Testis (tissue), 3 donors: ENCODE results near the gene G6PC2. TPM values are rescaled to one million over a fixed set of nuclear protein-coding genes. Genes with fewer than 3 reads are reported as not detected.

Experiments used
- DNase-seq: peaks from one replicate; pipeline ENCODE4 v3.0.0-alpha.2; 2019
- H3K27ac ChIP-seq, 2 donors: fragments of 200-600 bp; sonication (generic); one replicate each; pipeline ENCODE4 v1.5.1; 2019
- H3K27me3 ChIP-seq: fragments of 200-600 bp; sonication (generic); one replicate; pipeline ENCODE4 v1.5.1; 2019
- H3K36me3 ChIP-seq: fragments of 200-600 bp; sonication (generic); one replicate; pipeline ENCODE4 v1.5.1; 2017; ENCODE audit warnings: low read depth; ENCODE audit errors: missing control alignments
- H3K4me1 ChIP-seq: fragments of 200-600 bp; sonication (generic); one replicate; pipeline ENCODE4 v1.5.1; 2019
- H3K4me3 ChIP-seq, 2 donors: fragments of 200-600 bp; sonication (generic); one replicate each; pipeline ENCODE4 v1.5.1; 2017 to 2019
- H3K9me3 ChIP-seq: fragments of 200-600 bp; sonication (generic); one replicate; pipeline ENCODE4 v1.5.1; 2017
- POLR2A ChIP-seq: fragments of 450-650 bp; IDR thresholded peaks from one replicate; pipeline ENCODE4 v1.6.1; 2017; ENCODE audit warnings: antibody characterized with exemption, mild to moderate bottlenecking, moderate library complexity
- WGBS, 2 donors: methylation state at CpG; one replicate each; pipeline ENCODE4 v1.1.5; 2018; 5-methylcytosine and 5-hydroxymethylcytosine counted together
- intact Hi-C: fragments of 100-400 bp; cut with DNase I; formaldehyde crosslinking; loops from one replicate; pipeline ENCODE4 v1.15.1; 2023; ENCODE audit warnings: low total_unique reads
- polyA plus RNA-seq: library from polyadenylated mRNA; stranded (reverse); fragments of 350-450 nt; fragmentation: Illumina TruSeq; extraction: RNeasy Lipid Tissue Mini Kit (QIAGEN cat#74804); gene quantifications from one replicate; pipeline ENCODE4 v1.2.3, GENCODE V29; 2014; ENCODE audit warnings: low read depth, low replicate concordance; ENCODE audit not compliant: insufficient read depth
- total RNA-seq, 2 donors: library from RNA; depleted of rRNA; stranded (reverse); fragments of >200 nt; gene quantifications; one replicate each; pipeline ENCODE4 v1.2.3, GENCODE V29; 2016
- TF ChIP-seq, protein P1 (sequence below), 3 experiments: fragments of 450-650 bp in 2 of 3; fragments of 200-600 bp in 1 of 3; sonication (generic) in 1 of 3; IDR thresholded peaks; one replicate each; pipeline ENCODE4 v1.5.1; 2016 to 2019; ENCODE audit warnings: antibody characterized with exemption in 3 of 3, mild to moderate bottlenecking in 2 of 3, moderate library complexity in 1 of 3

The G6PC2 gene
- total and polyA plus RNA-seq, 3 donors from 2014 or later: 1.1 to 2.5 (median 2.4) TPM

DNA sequence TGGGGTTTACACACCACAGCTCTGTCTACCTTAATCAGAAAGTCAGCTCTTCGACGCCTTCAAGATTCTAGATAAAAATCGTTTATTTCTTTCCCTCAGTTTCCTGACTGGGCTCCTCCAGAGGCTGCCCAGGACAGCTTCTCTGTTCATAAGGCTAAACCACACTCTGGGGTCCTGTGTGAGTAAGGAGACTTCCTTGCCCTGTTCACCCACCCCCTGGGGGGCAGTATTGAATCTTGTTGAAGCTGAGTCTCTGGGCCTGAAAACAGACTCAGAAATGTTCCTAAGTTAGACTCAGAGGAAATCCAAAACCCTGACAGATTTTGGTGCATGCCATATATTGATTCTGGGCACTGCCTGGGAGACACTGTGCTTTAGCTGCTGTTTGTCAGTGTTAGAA is 43.0 kb downstream of the G6PC2 start:
- Histone ChIP-seq H3K4me3 (no peak overlapping the region), H3K36me3 (no peaks in the 10 kb centered on the region), H3K27me3 (no peaks in the 10 kb centered on the region), H3K9me3 (no peaks in the 10 kb centered on the region), H3K27ac (no peak overlapping the region), H3K4me1 (no peaks in the 10 kb centered on the region)
- intact Hi-C loops: no loop called here
- no peak for DNase-seq
- 84 to 92% methylated on average over 3 of the region's 3 CpGs for WGBS, 2 donors
- TF ChIP-seq POLR2A: no peak

DNA sequence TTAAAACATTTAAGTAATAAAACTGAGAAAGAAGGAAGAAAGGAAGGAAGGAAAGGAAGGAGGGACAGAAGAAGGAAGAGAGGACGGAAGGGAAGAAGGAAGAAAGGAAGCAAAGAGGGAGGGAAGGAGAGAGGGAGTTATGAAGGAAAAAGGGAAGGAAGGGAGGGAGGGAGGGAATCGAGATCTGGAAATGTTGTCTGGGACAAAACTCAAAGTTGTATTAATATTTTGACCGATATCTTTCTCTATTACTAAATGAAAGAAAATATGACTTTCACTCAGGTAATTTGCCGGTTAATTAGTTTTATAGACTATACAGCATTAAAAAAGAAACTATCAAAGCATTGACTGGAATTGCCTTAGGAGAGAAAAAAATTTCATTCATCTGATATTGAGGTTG is 44.4 kb downstream of the G6PC2 start:
- Histone ChIP-seq H3K27me3 (no peaks in the 10 kb centered on the region), H3K36me3 (no peaks in the 10 kb centered on the region), H3K27ac (no peak overlapping the region), H3K9me3 (no peaks in the 10 kb centered on the region), H3K4me3 (no peak overlapping the region), H3K4me1 (no peaks in the 10 kb centered on the region)
- intact Hi-C loops: no loop called here
- DNase-seq: no peak
- TF ChIP-seq POLR2A: no peak
- TF ChIP-seq, protein P1, sequence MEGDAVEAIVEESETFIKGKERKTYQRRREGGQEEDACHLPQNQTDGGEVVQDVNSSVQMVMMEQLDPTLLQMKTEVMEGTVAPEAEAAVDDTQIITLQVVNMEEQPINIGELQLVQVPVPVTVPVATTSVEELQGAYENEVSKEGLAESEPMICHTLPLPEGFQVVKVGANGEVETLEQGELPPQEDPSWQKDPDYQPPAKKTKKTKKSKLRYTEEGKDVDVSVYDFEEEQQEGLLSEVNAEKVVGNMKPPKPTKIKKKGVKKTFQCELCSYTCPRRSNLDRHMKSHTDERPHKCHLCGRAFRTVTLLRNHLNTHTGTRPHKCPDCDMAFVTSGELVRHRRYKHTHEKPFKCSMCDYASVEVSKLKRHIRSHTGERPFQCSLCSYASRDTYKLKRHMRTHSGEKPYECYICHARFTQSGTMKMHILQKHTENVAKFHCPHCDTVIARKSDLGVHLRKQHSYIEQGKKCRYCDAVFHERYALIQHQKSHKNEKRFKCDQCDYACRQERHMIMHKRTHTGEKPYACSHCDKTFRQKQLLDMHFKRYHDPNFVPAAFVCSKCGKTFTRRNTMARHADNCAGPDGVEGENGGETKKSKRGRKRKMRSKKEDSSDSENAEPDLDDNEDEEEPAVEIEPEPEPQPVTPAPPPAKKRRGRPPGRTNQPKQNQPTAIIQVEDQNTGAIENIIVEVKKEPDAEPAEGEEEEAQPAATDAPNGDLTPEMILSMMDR (IDR thresholded peaks at IDR 0.05): no peak
- 73 to 78% methylated on average over 4 of the region's 4 CpGs for WGBS, 2 donors

DNA sequence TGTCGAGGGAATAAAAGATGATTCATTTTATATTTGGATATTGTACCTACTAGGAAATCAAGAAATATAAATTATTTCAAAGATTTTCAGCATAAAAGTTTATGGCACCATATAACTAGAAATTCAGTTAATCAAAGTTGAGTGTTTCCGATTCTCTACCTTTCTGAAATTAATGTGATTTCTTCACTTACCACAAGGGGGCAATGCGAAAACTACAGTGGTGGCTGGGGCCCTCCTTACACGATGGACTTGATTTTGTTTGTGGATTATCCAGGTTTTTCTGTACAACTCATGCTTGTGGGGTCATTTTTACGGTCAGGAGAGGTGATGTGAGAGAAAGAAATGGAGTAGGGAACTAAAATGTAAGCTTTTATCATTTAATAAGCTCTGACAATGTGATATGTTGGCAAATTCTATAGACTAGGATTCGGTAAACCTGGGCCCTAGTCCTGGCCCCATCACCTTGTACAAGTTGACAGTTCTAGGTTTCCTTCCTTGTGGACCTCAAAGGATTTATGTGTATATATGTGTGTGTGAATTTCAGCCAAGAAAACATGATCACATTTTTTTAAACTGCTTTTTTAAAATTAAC is 47.6 kb downstream of the G6PC2 start:
- no peaks in the 10 kb centered on the region for H3K27me3 ChIP-seq
- no peaks in the 10 kb centered on the region for H3K36me3 ChIP-seq
- DNase-seq: no peak
- no peak overlapping the region for H3K4me3 ChIP-seq
- H3K9me3 ChIP-seq: no peaks in the 10 kb centered on the region
- TF ChIP-seq POLR2A: no peak
- TF ChIP-seq, protein P1 (IDR thresholded peaks at IDR 0.05): peak in 2 of 3 experiments; percentile 25 to 58
- intact Hi-C loops: no loop called here
- no peak overlapping the region for H3K27ac ChIP-seq
- no peaks in the 10 kb centered on the region for H3K4me1 ChIP-seq
- 55 to 59% methylated on average over 6 of the region's 6 CpGs for WGBS, 2 donors

DNA sequence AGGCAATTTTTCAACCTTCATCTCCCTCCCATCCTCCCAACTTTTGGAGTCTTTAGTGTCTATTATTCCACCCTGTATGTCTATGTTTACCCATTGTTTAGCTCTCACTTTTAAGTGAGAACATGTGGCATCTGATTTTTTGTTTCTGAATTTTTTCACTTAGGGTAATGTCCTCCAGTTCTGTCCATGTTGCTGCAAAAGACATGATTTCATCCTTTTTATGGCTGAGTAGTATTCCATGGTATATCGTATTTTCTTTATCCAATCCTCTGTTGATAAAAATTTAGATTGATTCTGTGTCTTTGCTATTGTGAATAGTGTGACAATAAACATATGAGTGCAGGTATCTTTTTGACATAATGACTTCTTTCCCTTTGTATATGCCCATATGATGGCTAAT is 48.2 kb downstream of the G6PC2 start:
- no peak for TF ChIP-seq POLR2A
- TF ChIP-seq, protein P1 (IDR thresholded peaks at IDR 0.05): no peak
- no peaks in the 10 kb centered on the region for H3K36me3 ChIP-seq
- no peak overlapping the region for H3K4me3 ChIP-seq
- intact Hi-C loops: no loop called here
- no peaks in the 10 kb centered on the region for H3K4me1 ChIP-seq
- H3K27ac ChIP-seq: no peak overlapping the region
- H3K27me3 ChIP-seq: no peaks in the 10 kb centered on the region
- H3K9me3 ChIP-seq: no peaks in the 10 kb centered on the region
- DNase-seq: no peak
- 90 to 95% methylated on average over 1 of the region's 1 CpG for WGBS, 2 donors

DNA sequence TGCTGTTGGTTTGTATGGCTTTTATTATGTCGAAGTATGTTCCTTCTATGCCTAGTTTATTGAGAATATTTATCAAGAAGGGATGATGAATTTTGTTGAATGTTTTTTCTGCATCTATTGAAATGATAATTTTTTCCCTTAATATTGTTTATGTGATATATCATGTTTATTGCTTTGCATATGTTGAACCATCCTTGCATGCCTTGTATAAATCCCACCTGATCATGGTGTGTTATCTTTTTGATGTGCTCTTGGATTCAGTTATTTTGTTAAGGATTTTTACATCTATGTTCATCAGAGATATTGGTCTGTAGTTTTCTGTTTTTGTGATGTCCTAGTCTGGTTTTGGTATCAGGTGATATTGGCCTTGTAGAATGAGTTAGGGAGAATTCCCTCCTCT is 50.8 kb downstream of the G6PC2 start:
- no peaks in the 10 kb centered on the region for H3K9me3 ChIP-seq
- DNase-seq: no peak
- no peaks in the 10 kb centered on the region for H3K36me3 ChIP-seq
- H3K27me3 ChIP-seq: no peaks in the 10 kb centered on the region
- intact Hi-C loops: no loop called here
- 87 to 89% methylated on average over 1 of the region's 1 CpG for WGBS, 2 donors
- H3K4me3 ChIP-seq: no peak overlapping the region
- no peak overlapping the region for H3K27ac ChIP-seq
- TF ChIP-seq POLR2A: no peak
- TF ChIP-seq, protein P1 (IDR thresholded peaks at IDR 0.05): no peak
- H3K4me1 ChIP-seq: no peaks in the 10 kb centered on the region
